ENCODE results near the gene VASP. TPM values are rescaled to one million over a fixed set of nuclear protein-coding genes. Genes with fewer than 3 reads are reported as not detected.
"Not testable (repeated sequence)": the region's sequence is repeated elsewhere in the genome, so short reads cannot be mapped to it uniquely, and the experiment has no call there.

VASP gene
- total RNA-seq, 2 experiments from 2014 or later: 223 to 308 TPM

- ATAC-seq (no peak), DNase-seq (no peak)
- Mint-ChIP-seq H3K4me1 (peaks cover 35% of the 10 kb centered on the region), H3K27ac (peak overlapping the region; percentile 84), H3K9me3 (ENCODE audit: low read depth) (no peaks in the 10 kb centered on the region), H3K36me3 (peaks cover 12% of the 10 kb centered on the region), H3K27me3 (no peaks in the 10 kb centered on the region), H3K4me3 (peak overlapping the region; percentile 75)
- CTCF ChIA-PET: interaction anchor here (0.5 to 4.1 kb wide), 11 partner anchors 9 to 136 kb away, joined by 3 to 24 read pairs (median 5); partner anchors contain the start of gene RTN2
Observed at GRCh38 chr19:45505996-45506245, 1.4 kb upstream of the VASP start.

- peaks cover 40% of the 10 kb centered on the region for H3K4me1 Mint-ChIP-seq
Observed at GRCh38 chr19:45506246-45506988, 862 bp upstream of the VASP start.

GRCh38 chr19:45507872-45508416 is 665 bp downstream of the VASP start:
- Mint-ChIP-seq H3K4me1 (peaks cover 46% of the 10 kb centered on the region), H3K36me3 (peaks cover 18% of the 10 kb centered on the region), H3K4me3 (peak overlapping the region; percentile 99), H3K27ac (peak overlapping the region; percentile 94), H3K9me3 (ENCODE audit: low read depth) (no peaks in the 10 kb centered on the region), H3K27me3 (no peaks in the 10 kb centered on the region)
- DNase-seq (no peak), ATAC-seq (no peak)
- CTCF ChIA-PET: interaction anchor here (0.7 to 1.7 kb wide), 11 partner anchors 9 to 138 kb away, joined by 3 to 11 read pairs (median 4); no protein-coding TSS in a partner anchor

More at GRCh38 chr19:45506246-45506988, 862 bp upstream of the VASP start:
- Mint-ChIP-seq H3K36me3 (peaks cover 16% of the 10 kb centered on the region), H3K9me3 (ENCODE audit: low read depth) (no peaks in the 10 kb centered on the region), H3K27me3 (no peaks in the 10 kb centered on the region), H3K27ac (peak overlapping the region; percentile 98), H3K4me3 (peak overlapping the region; percentile 99)
- CTCF ChIA-PET: interaction anchor here (0.5 to 3.9 kb wide), 10 partner anchors 10 to 136 kb away, joined by 3 to 24 read pairs (median 4); partner anchors contain the start of gene RTN2
- peak; percentile 76 for ATAC-seq
- peak; percentile 98 for DNase-seq

GRCh38 chr19:45508417-45508860 is 1.2 kb downstream of the VASP start:
- CTCF ChIA-PET: interaction anchor here (0.9 to 1.7 kb wide), 10 partner anchors 9 to 137 kb away, joined by 3 to 11 read pairs (median 4); no protein-coding TSS in a partner anchor
- H3K4me1 Mint-ChIP-seq: peaks cover 51% of the 10 kb centered on the region
- peak; percentile 0 for ATAC-seq
- H3K36me3 Mint-ChIP-seq: peaks cover 19% of the 10 kb centered on the region
- H3K27me3 Mint-ChIP-seq: no peaks in the 10 kb centered on the region
- H3K9me3 Mint-ChIP-seq (ENCODE audit: low read depth): no peaks in the 10 kb centered on the region
- peak overlapping the region; percentile 99 for H3K4me3 Mint-ChIP-seq
- DNase-seq: peak; percentile 76
- H3K27ac Mint-ChIP-seq: peak overlapping the region; percentile 94

- H3K4me1 Mint-ChIP-seq: peaks cover 56% of the 10 kb centered on the region
- H3K9me3 Mint-ChIP-seq (ENCODE audit: low read depth): no peaks in the 10 kb centered on the region
- H3K36me3 Mint-ChIP-seq: peaks cover 23% of the 10 kb centered on the region
- H3K27ac Mint-ChIP-seq: peak overlapping the region; percentile 94
- DNase-seq (peak; percentile 83), ATAC-seq (peak; percentile 4)
- peak overlapping the region; percentile 99 for H3K4me3 Mint-ChIP-seq
- CTCF ChIA-PET: interaction anchor here (0.9 to 2.3 kb wide), 13 partner anchors 10 to 208 kb away, joined by 3 to 13 read pairs (median 4); partner anchors contain the start of gene PPM1N
- no peaks in the 10 kb centered on the region for H3K27me3 Mint-ChIP-seq
Observed at GRCh38 chr19:45508861-45509691, 1.8 kb downstream of the VASP start.

- ATAC-seq: no peak
- Mint-ChIP-seq H3K27ac (peak overlapping the region; percentile 94), H3K36me3 (peaks cover 23% of the 10 kb centered on the region), H3K4me1 (peaks cover 61% of the 10 kb centered on the region), H3K27me3 (no peaks in the 10 kb centered on the region), H3K4me3 (peak overlapping the region; percentile 99), H3K9me3 (ENCODE audit: low read depth) (no peaks in the 10 kb centered on the region)
- CTCF ChIA-PET: interaction anchor here (0.9 to 2.3 kb wide), 7 partner anchors 9 to 207 kb away, joined by 3 to 13 read pairs (median 5); partner anchors contain the start of gene PPM1N
- no peak for DNase-seq
Observed at GRCh38 chr19:45509692-45510015, 2.4 kb downstream of the VASP start.

GRCh38 chr19:45510352-45510751 is 3.1 kb downstream of the VASP start:
- peak overlapping the region; percentile 99 for H3K4me3 Mint-ChIP-seq
- not testable (repeated sequence) for ATAC-seq; H3K9me3 Mint-ChIP-seq (ENCODE audit: low read depth); H3K27me3 Mint-ChIP-seq; DNase-seq
- H3K4me1 Mint-ChIP-seq: peaks cover 65% of the 10 kb centered on the region
- H3K27ac Mint-ChIP-seq: peak overlapping the region; percentile 94
- H3K36me3 Mint-ChIP-seq: peaks cover 23% of the 10 kb centered on the region
- CTCF ChIA-PET: interaction anchor here (0.8 to 2.3 kb wide), 7 partner anchors 9 to 132 kb away, joined by 3 to 13 read pairs (median 5); partner anchors contain the start of gene PPM1N

- CTCF ChIA-PET: interaction anchor here (0.8 to 2.3 kb wide), 5 partner anchors 13 to 131 kb away, joined by 3 to 13 read pairs (median 7); partner anchors contain the start of gene PPM1N
- Mint-ChIP-seq H3K4me1 (peaks cover 65% of the 10 kb centered on the region), H3K9me3 (ENCODE audit: low read depth) (no peaks in the 10 kb centered on the region), H3K4me3 (peak overlapping the region; percentile 23), H3K27me3 (no peaks in the 10 kb centered on the region), H3K36me3 (peaks cover 23% of the 10 kb centered on the region), H3K27ac (peak overlapping the region; percentile 67)
- DNase-seq: no peak
- ATAC-seq: no peak
Observed at GRCh38 chr19:45511074-45511473, 3.8 kb downstream of the VASP start.

GRCh38 chr19:45512881-45513483 is 5.7 kb downstream of the VASP start:
- Mint-ChIP-seq H3K9me3 (ENCODE audit: low read depth) (no peaks in the 10 kb centered on the region), H3K4me1 (peaks cover 69% of the 10 kb centered on the region), H3K27me3 (no peaks in the 10 kb centered on the region), H3K36me3 (peaks cover 31% of the 10 kb centered on the region), H3K27ac (peak overlapping the region; percentile 78), H3K4me3 (no peak overlapping the region)
- DNase-seq: no peak
- ATAC-seq: no peak
- CTCF ChIA-PET: interaction anchor here (1.1 to 2.2 kb wide), 6 partner anchors 12 to 130 kb away, joined by 3 to 5 read pairs (median 4); no protein-coding TSS in a partner anchor

- peaks cover 67% of the 10 kb centered on the region for H3K4me1 Mint-ChIP-seq
- H3K9me3 Mint-ChIP-seq (ENCODE audit: low read depth): no peaks in the 10 kb centered on the region
- H3K27ac Mint-ChIP-seq: peak overlapping the region; percentile 90
- peak; percentile 41 for ATAC-seq
- H3K4me3 Mint-ChIP-seq: peak overlapping the region; percentile 54
- CTCF ChIA-PET: interaction anchor here (1.1 to 2.9 kb wide), 6 partner anchors 10 to 128 kb away, joined by 5 to 15 read pairs (median 7); no protein-coding TSS in a partner anchor
- DNase-seq: no peak
- no peaks in the 10 kb centered on the region for H3K27me3 Mint-ChIP-seq
- peaks cover 34% of the 10 kb centered on the region for H3K36me3 Mint-ChIP-seq
Observed at GRCh38 chr19:45514376-45515051, 7.2 kb downstream of the VASP start.

GRCh38 chr19:45515081-45515624 is 7.9 kb downstream of the VASP start:
- peak overlapping the region; percentile 90 for H3K27ac Mint-ChIP-seq
- no peaks in the 10 kb centered on the region for H3K9me3 Mint-ChIP-seq (ENCODE audit: low read depth)

More at GRCh38 chr19:45515081-45515624, 7.9 kb downstream of the VASP start:
- ATAC-seq (peak; percentile 57), DNase-seq (peak; percentile 56)
- H3K27me3 Mint-ChIP-seq: no peaks in the 10 kb centered on the region
- H3K4me3 Mint-ChIP-seq: peak overlapping the region; percentile 39
- peaks cover 62% of the 10 kb centered on the region for H3K4me1 Mint-ChIP-seq
- CTCF ChIA-PET: interaction anchor here (0.5 to 2.9 kb wide), 9 partner anchors 9 to 1315 kb away, joined by 3 to 15 read pairs (median 5); partner anchors contain the start of gene QPCTL
- peaks cover 29% of the 10 kb centered on the region for H3K36me3 Mint-ChIP-seq

All from activated CD8-positive, alpha-beta memory T cell treated with anti-CD3 and anti-CD28 coated beads, Interleukin-2, amount 10 ng/mL, durations not matched to agents 7 days and 5 days (primary cell).